ENCODE results near the gene FAXDC2.

- TF ChIP-seq CTCF (conservative IDR thresholded peaks at IDR 0.05; ENCODE audit: low read length): no peak
- TF ChIP-seq EZH2phosphoT487 (IDR thresholded peaks at IDR 0.05; ENCODE audit: borderline replicate concordance, low read depth, low read length): no peak
Measured at GRCh38 chr5:154860765-154861164, 10.4 kb upstream of the FAXDC2 start.

Data from OCI-LY7 (cell line).